ENCODE data around the gene JAZF1. TPM values are rescaled to one million over a fixed set of nuclear protein-coding genes. Genes with fewer than 3 reads are reported as not detected.

The JAZF1 gene
- total and polyA plus RNA-seq, 9 donors: 10.4 to 36.0 (median 19.9) TPM

DNA sequence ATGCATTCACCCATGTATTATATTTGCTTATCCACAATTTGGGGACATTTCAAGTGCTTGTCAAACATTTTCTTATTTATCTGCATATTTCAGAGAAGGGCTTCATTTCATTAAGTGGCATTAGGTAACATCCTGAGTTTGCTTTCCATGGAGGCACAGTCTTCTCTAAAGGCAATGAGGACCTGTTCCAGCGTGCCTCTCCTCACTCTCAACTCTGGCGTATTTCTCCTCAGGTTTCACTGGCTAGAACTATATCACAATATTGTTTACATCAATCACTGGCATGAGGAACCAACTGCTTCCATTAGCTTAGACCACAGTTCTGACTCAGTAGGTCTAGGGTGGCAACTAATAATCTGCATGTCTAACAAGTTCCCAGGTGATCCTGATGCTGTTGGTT is 263.5 kb downstream of the JAZF1 start:
- Histone ChIP-seq H3K9me3 (no peaks in the 10 kb centered on the region), H3K27me3 (no peaks in the 10 kb centered on the region), H3K36me3 (no peaks in the 10 kb centered on the region), H3K4me1 (ENCODE audit: insufficient read depth) (no peaks in the 10 kb centered on the region), H3K27ac (no peak overlapping the region), H3K4me3 (no peak overlapping the region)
- no peak for TF ChIP-seq EP300 (IDR thresholded peaks at IDR 0.05)
- TF ChIP-seq, protein P1, sequence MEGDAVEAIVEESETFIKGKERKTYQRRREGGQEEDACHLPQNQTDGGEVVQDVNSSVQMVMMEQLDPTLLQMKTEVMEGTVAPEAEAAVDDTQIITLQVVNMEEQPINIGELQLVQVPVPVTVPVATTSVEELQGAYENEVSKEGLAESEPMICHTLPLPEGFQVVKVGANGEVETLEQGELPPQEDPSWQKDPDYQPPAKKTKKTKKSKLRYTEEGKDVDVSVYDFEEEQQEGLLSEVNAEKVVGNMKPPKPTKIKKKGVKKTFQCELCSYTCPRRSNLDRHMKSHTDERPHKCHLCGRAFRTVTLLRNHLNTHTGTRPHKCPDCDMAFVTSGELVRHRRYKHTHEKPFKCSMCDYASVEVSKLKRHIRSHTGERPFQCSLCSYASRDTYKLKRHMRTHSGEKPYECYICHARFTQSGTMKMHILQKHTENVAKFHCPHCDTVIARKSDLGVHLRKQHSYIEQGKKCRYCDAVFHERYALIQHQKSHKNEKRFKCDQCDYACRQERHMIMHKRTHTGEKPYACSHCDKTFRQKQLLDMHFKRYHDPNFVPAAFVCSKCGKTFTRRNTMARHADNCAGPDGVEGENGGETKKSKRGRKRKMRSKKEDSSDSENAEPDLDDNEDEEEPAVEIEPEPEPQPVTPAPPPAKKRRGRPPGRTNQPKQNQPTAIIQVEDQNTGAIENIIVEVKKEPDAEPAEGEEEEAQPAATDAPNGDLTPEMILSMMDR (IDR thresholded peaks at IDR 0.05): no peak
- TF ChIP-seq POLR2A (IDR thresholded peaks at IDR 0.05): no peak
- 96 to 100% (median 97%) methylated on average over 2 of the region's 2 CpGs for WGBS, 3 donors
- no peak for DNase-seq
- intact Hi-C loops (cut with DNase I): no loop called here

DNA sequence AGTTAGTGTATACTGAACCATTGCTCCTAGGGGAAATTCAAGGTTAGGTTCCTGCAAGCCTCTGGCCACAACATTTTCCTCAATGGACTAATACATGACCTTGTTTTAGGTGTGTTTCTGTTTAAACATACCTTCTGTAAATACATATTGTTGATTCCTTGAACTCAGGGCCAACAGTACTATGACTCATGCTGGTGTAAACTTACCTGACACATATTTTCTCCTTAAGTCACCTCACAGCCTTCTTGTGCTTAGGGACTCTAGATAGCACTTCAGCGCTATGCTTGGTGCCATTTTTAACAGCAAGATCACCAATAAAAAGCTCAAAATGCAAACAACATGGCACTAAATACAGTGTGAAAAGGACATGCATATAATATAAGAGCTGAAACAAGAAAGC is 264.2 kb downstream of the JAZF1 start:
- 94 to 98% (median 97%) methylated on average over 1 of the region's 1 CpG for WGBS, 3 donors
- TF ChIP-seq, protein P1 (IDR thresholded peaks at IDR 0.05): no peak
- TF ChIP-seq EP300 (IDR thresholded peaks at IDR 0.05) (no peak), POLR2A (IDR thresholded peaks at IDR 0.05) (no peak)

DNA sequence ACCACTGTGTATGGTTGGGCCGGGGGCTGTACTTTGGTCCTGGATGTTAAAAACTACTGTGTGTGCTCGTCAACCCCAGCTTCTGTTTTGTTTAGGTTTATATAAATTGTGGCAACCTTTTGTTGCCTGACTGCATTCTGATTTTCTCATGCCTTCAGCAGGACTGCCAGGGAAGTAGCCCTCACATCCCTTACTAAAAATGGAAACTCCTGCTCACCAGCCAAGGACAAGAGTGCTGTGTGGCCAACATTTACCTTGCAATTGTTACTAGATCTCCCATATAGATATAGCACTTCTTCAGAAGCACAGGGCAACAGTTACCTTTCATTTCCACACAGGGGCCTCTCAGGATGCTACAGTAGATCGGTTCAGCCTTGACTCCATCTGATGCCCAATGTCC is 266.2 kb downstream of the JAZF1 start:
- H3K9me3 ChIP-seq: no peaks in the 10 kb centered on the region
- no peaks in the 10 kb centered on the region for H3K4me1 ChIP-seq (ENCODE audit: insufficient read depth)
- no peaks in the 10 kb centered on the region for H3K36me3 ChIP-seq
- no peak overlapping the region for H3K27ac ChIP-seq
- intact Hi-C loops (cut with DNase I): no loop called here
- no peaks in the 10 kb centered on the region for H3K27me3 ChIP-seq
- TF ChIP-seq, protein P1 (IDR thresholded peaks at IDR 0.05): no peak
- TF ChIP-seq EP300 (IDR thresholded peaks at IDR 0.05) (no peak), POLR2A (IDR thresholded peaks at IDR 0.05) (no peak)
- no peak for DNase-seq
- WGBS, 3 donors: 95 to 98% (median 96%) methylated on average over 3 of the region's 3 CpGs
- H3K4me3 ChIP-seq: no peak overlapping the region

More for the DNA sequence above, 264.2 kb downstream of the JAZF1 start:
- no peaks in the 10 kb centered on the region for H3K27me3 ChIP-seq
- intact Hi-C loops (cut with DNase I): no loop called here
- no peak for DNase-seq
- H3K36me3 ChIP-seq: no peaks in the 10 kb centered on the region
- no peaks in the 10 kb centered on the region for H3K9me3 ChIP-seq
- no peak overlapping the region for H3K27ac ChIP-seq
- no peak overlapping the region for H3K4me3 ChIP-seq
- no peaks in the 10 kb centered on the region for H3K4me1 ChIP-seq (ENCODE audit: insufficient read depth)

DNA sequence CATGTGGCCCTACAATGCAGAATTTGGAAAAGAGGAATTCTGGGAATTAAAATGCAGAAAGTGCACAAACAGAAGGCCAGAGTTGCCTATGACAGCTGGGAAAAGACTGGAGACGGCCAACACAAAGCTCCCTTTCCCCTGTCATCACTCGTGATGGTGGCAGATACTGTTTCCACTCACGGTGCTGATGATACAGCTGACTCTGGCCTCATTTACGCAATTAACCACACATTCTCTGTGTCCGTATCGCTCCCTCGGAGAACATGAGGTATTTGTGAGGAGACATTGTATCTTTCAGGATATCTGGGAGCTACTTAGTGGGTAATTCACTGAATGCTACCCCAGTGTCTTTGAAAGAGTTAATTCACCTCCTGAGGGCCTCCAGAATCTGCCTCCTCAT is 267.8 kb downstream of the JAZF1 start:
- TF ChIP-seq, protein P1 (IDR thresholded peaks at IDR 0.05): no peak
- no peak for TF ChIP-seq POLR2A (IDR thresholded peaks at IDR 0.05)
- no peak for TF ChIP-seq EP300 (IDR thresholded peaks at IDR 0.05)
- no peak overlapping the region for H3K27ac ChIP-seq
- intact Hi-C loops (cut with DNase I): no loop called here
- H3K27me3 ChIP-seq: no peaks in the 10 kb centered on the region
- no peaks in the 10 kb centered on the region for H3K4me1 ChIP-seq (ENCODE audit: insufficient read depth)
- WGBS, 3 donors: 95 to 97% (median 97%) methylated on average over 7 of the region's 7 CpGs
- DNase-seq: no peak
- no peaks in the 10 kb centered on the region for H3K9me3 ChIP-seq
- no peaks in the 10 kb centered on the region for H3K36me3 ChIP-seq
- H3K4me3 ChIP-seq: no peak overlapping the region
